Naive thymus-derived CD8-positive, alpha-beta T cell (primary cell): ENCODE measurements around the gene PHACTR3. TPM values are rescaled to one million over a fixed set of nuclear protein-coding genes. Genes with fewer than 3 reads are reported as not detected.

Source experiments
- ATAC-seq, 2 donors: fragments of 150-1000 bp; cut with Tn5 transposase in 1 of 2; sonication (Bioruptor Pico), chemical (Tn5 transposase) in 1 of 2; 1 replicate in 1 of 2; 2 replicates in 1 of 2; pipeline ENCODE4 v1.10.0; 2021; ENCODE audit warnings: mild to moderate bottlenecking in 2 of 2, moderate library complexity in 2 of 2
- POLR2A ChIA-PET: fragments of 350-600 bp; sonication (Branson Sonifier 250); formaldehyde crosslinking; loops from one replicate; lab custom pipeline; 2021; ENCODE audit warnings: antibody characterized with exemption; lab: Charles Lee
- DNase-seq, 10 donors: peaks; one replicate each; pipeline versions ENCODE4 v3.0.0 to v3.0.0-alpha.2; 2020 to 2022
- H3K27ac Mint-ChIP-seq, 10 donors: one replicate each; pipeline ENCODE4 v1.8.0; 2020 to 2022; ENCODE audit warnings: mild to moderate bottlenecking in 10 of 10, mixed read lengths in 10 of 10, moderate library complexity in 4 of 10, inconsistent platforms in 1 of 10
- H3K27me3 Mint-ChIP-seq, 5 donors: one replicate each; pipeline ENCODE4 v1.8.0; 2021 to 2022; ENCODE audit warnings: mixed read lengths in 5 of 5
- H3K36me3 Mint-ChIP-seq, 3 donors: one replicate each; pipeline ENCODE4 v1.8.0; 2020 to 2022; ENCODE audit warnings: mixed read lengths in 3 of 3, mild to moderate bottlenecking in 2 of 3, inconsistent platforms in 1 of 3
- H3K4me1 Mint-ChIP-seq, 4 donors: one replicate each; pipeline ENCODE4 v1.8.0; 2021 to 2022; ENCODE audit warnings: mixed read lengths in 4 of 4
- H3K4me3 Mint-ChIP-seq, 10 donors: one replicate each; pipeline ENCODE4 v1.8.0; 2020 to 2022; ENCODE audit warnings: mild to moderate bottlenecking in 10 of 10, mixed read lengths in 10 of 10, moderate library complexity in 6 of 10, inconsistent platforms in 1 of 10
- H3K9me3 Mint-ChIP-seq, 9 donors: one replicate each; pipeline ENCODE4 v1.8.0; 2020 to 2022; ENCODE audit warnings: mixed read lengths in 9 of 9, mild to moderate bottlenecking in 3 of 9, inconsistent platforms in 1 of 9, moderate library complexity in 1 of 9
- polyA plus RNA-seq, 3 donors: library from polyadenylated mRNA; unstranded; fragments of 300-500 nt; fragmentation: Illumina TruSeq; gene quantifications; one replicate each; pipeline ENCODE4 v1.2.3, GENCODE V29; 2021
- total RNA-seq, 8 experiments: library from RNA in 2 of 8; stranded (reverse) in 2 of 8; gene quantifications; one replicate each; pipeline ENCODE4 v1.2.3 and lab custom pipeline; 2021 to 2026

The PHACTR3 gene
- total and polyA plus RNA-seq, 5 experiments from 2014 or later: not detected

- H3K4me3 Mint-ChIP-seq: no peak overlapping the region
- no peak overlapping the region for H3K27ac Mint-ChIP-seq
- ATAC-seq: no peak
- H3K36me3 Mint-ChIP-seq: no peaks in the 10 kb centered on the region
- H3K9me3 Mint-ChIP-seq: no peaks in the 10 kb centered on the region
- H3K4me1 Mint-ChIP-seq: no peaks in the 10 kb centered on the region
- peaks cover 7 to 33% (median 19%) of the 10 kb centered on the region in 5 donors for H3K27me3 Mint-ChIP-seq
- DNase-seq: no peak
- POLR2A ChIA-PET: no interaction called here
These were observed 27.6 kb downstream of the PHACTR3 start for GRCh38 chr20:59631751-59632540.

GRCh38 chr20:59632541-59633113 lies 28.3 kb downstream of the PHACTR3 start:
- H3K27ac Mint-ChIP-seq: no peak overlapping the region
- POLR2A ChIA-PET: no interaction called here
- H3K4me1 Mint-ChIP-seq: no peaks in the 10 kb centered on the region
- ATAC-seq (no peak), DNase-seq (no peak)
- H3K4me3 Mint-ChIP-seq: no peak overlapping the region
- H3K36me3 Mint-ChIP-seq: no peaks in the 10 kb centered on the region
- no peaks in the 10 kb centered on the region for H3K9me3 Mint-ChIP-seq
- H3K27me3 Mint-ChIP-seq: peaks cover 8 to 33% (median 23%) of the 10 kb centered on the region in 5 donors

- no peak overlapping the region for H3K27ac Mint-ChIP-seq
- peaks cover 8 to 33% (median 27%) of the 10 kb centered on the region in 5 donors for H3K27me3 Mint-ChIP-seq
- H3K4me1 Mint-ChIP-seq: no peaks in the 10 kb centered on the region
- DNase-seq: no peak
- H3K9me3 Mint-ChIP-seq: peaks cover 0 to 9% (median 0%) of the 10 kb centered on the region in 9 donors
- no peak overlapping the region for H3K4me3 Mint-ChIP-seq
- ATAC-seq: no peak
- H3K36me3 Mint-ChIP-seq: no peaks in the 10 kb centered on the region
- POLR2A ChIA-PET: no interaction called here
These were observed 29.4 kb downstream of the PHACTR3 start for GRCh38 chr20:59633656-59634251.

GRCh38 chr20:59634435-59635005 lies 30.2 kb downstream of the PHACTR3 start:
- H3K4me3 Mint-ChIP-seq: no peak overlapping the region

GRCh38 chr20:59636766-59637370 lies 32.5 kb downstream of the PHACTR3 start:
- H3K4me1 Mint-ChIP-seq: no peaks in the 10 kb centered on the region
- no peaks in the 10 kb centered on the region for H3K36me3 Mint-ChIP-seq
- H3K9me3 Mint-ChIP-seq: peaks cover 0 to 13% (median 0%) of the 10 kb centered on the region in 9 donors
- no peak overlapping the region for H3K27ac Mint-ChIP-seq
- DNase-seq (no peak), ATAC-seq (no peak)
- no peak overlapping the region for H3K4me3 Mint-ChIP-seq
- H3K27me3 Mint-ChIP-seq: peaks cover 6 to 28% (median 11%) of the 10 kb centered on the region in 5 donors
- POLR2A ChIA-PET: no interaction called here

More at GRCh38 chr20:59634435-59635005, 30.2 kb downstream of the PHACTR3 start:
- no peak overlapping the region for H3K27ac Mint-ChIP-seq
- no peak for ATAC-seq
- H3K27me3 Mint-ChIP-seq: peaks cover 8 to 28% (median 28%) of the 10 kb centered on the region in 5 donors
- no peaks in the 10 kb centered on the region for H3K4me1 Mint-ChIP-seq
- H3K36me3 Mint-ChIP-seq: no peaks in the 10 kb centered on the region
- H3K9me3 Mint-ChIP-seq: peaks cover 0 to 13% (median 0%) of the 10 kb centered on the region in 9 donors
- POLR2A ChIA-PET: no interaction called here
- no peak for DNase-seq

- POLR2A ChIA-PET: no interaction called here
- no peak overlapping the region for H3K27ac Mint-ChIP-seq
- H3K4me1 Mint-ChIP-seq: no peaks in the 10 kb centered on the region
- no peak for ATAC-seq
- peaks cover 0 to 23% (median 8%) of the 10 kb centered on the region in 5 donors for H3K27me3 Mint-ChIP-seq
- H3K9me3 Mint-ChIP-seq: peaks cover 0 to 13% (median 0%) of the 10 kb centered on the region in 9 donors
- H3K36me3 Mint-ChIP-seq: no peaks in the 10 kb centered on the region
- no peak overlapping the region for H3K4me3 Mint-ChIP-seq
- no peak for DNase-seq
These were observed 35.9 kb downstream of the PHACTR3 start for GRCh38 chr20:59640267-59640666.

GRCh38 chr20:59643615-59644061 lies 39.3 kb downstream of the PHACTR3 start:
- no peak for ATAC-seq
- H3K36me3 Mint-ChIP-seq: peaks cover 0 to 12% (median 2%) of the 10 kb centered on the region in 3 donors
- peaks cover 0 to 23% (median 7%) of the 10 kb centered on the region in 9 donors for H3K9me3 Mint-ChIP-seq
- no peak for DNase-seq
- H3K27me3 Mint-ChIP-seq: peaks cover 0 to 28% (median 8%) of the 10 kb centered on the region in 5 donors
- H3K4me1 Mint-ChIP-seq: no peaks in the 10 kb centered on the region
- POLR2A ChIA-PET: no interaction called here
- no peak overlapping the region for H3K4me3 Mint-ChIP-seq
- no peak overlapping the region for H3K27ac Mint-ChIP-seq

- Mint-ChIP-seq H3K36me3 (peaks cover 0 to 12% (median 2%) of the 10 kb centered on the region in 3 donors), H3K4me3 (no peak overlapping the region), H3K27ac (no peak overlapping the region), H3K9me3 (peaks cover 0 to 18% (median 7%) of the 10 kb centered on the region in 9 donors), H3K4me1 (no peaks in the 10 kb centered on the region), H3K27me3 (peaks cover 0 to 25% (median 8%) of the 10 kb centered on the region in 5 donors)
- no peak for ATAC-seq
- POLR2A ChIA-PET: no interaction called here
- no peak for DNase-seq
These were observed 40.1 kb downstream of the PHACTR3 start for GRCh38 chr20:59644371-59644939.

GRCh38 chr20:59645271-59645670 lies 40.9 kb downstream of the PHACTR3 start:
- H3K36me3 Mint-ChIP-seq: peaks cover 0 to 12% (median 2%) of the 10 kb centered on the region in 3 donors
- POLR2A ChIA-PET: no interaction called here
- H3K27me3 Mint-ChIP-seq: peaks cover 0 to 25% (median 8%) of the 10 kb centered on the region in 5 donors
- H3K4me1 Mint-ChIP-seq: no peaks in the 10 kb centered on the region
- DNase-seq: no peak
- H3K4me3 Mint-ChIP-seq: no peak overlapping the region
- no peak for ATAC-seq
- peaks cover 0 to 18% (median 7%) of the 10 kb centered on the region in 9 donors for H3K9me3 Mint-ChIP-seq
- no peak overlapping the region for H3K27ac Mint-ChIP-seq

- no peak for DNase-seq
- no peak overlapping the region for H3K27ac Mint-ChIP-seq
These were observed 41.4 kb downstream of the PHACTR3 start for GRCh38 chr20:59645761-59646171.

GRCh38 chr20:59646487-59646886 lies 42.1 kb downstream of the PHACTR3 start:
- Mint-ChIP-seq H3K27me3 (peaks cover under 1 to 25% (median 8%) of the 10 kb centered on the region in 5 donors), H3K9me3 (peaks cover 0 to 18% (median 7%) of the 10 kb centered on the region in 9 donors), H3K4me1 (no peaks in the 10 kb centered on the region), H3K36me3 (peaks cover 0 to 12% (median 2%) of the 10 kb centered on the region in 3 donors), H3K27ac (no peak overlapping the region), H3K4me3 (no peak overlapping the region)
- DNase-seq: no peak
- no peak for ATAC-seq
- POLR2A ChIA-PET: no interaction called here

More at GRCh38 chr20:59645761-59646171, 41.4 kb downstream of the PHACTR3 start:
- Mint-ChIP-seq H3K36me3 (peaks cover 0 to 12% (median 2%) of the 10 kb centered on the region in 3 donors), H3K4me3 (no peak overlapping the region), H3K27me3 (peaks cover 0 to 25% (median 8%) of the 10 kb centered on the region in 5 donors), H3K4me1 (no peaks in the 10 kb centered on the region), H3K9me3 (peaks cover 0 to 18% (median 7%) of the 10 kb centered on the region in 9 donors)
- ATAC-seq: no peak
- POLR2A ChIA-PET: no interaction called here

GRCh38 chr20:59647271-59647670 lies 42.9 kb downstream of the PHACTR3 start:
- Mint-ChIP-seq H3K27me3 (peaks cover 5 to 25% (median 8%) of the 10 kb centered on the region in 5 donors), H3K9me3 (peaks cover 0 to 18% (median 7%) of the 10 kb centered on the region in 9 donors), H3K36me3 (peaks cover 0 to 12% (median 2%) of the 10 kb centered on the region in 3 donors), H3K4me1 (no peaks in the 10 kb centered on the region), H3K4me3 (no peak overlapping the region), H3K27ac (no peak overlapping the region)
- POLR2A ChIA-PET: no interaction called here
- ATAC-seq (no peak), DNase-seq (no peak)
